OCI-LY7 (cell line): ENCODE results near the gene PGAP2. TPM values are rescaled to one million over a fixed set of nuclear protein-coding genes. Genes with fewer than 3 reads are reported as not detected.
"Not testable (repeated sequence)": the region's sequence is repeated elsewhere in the genome, so short reads cannot be mapped to it uniquely, and the experiment has no call there.

ENCODE experiments used
- BruUV-seq: library from RNA; stranded (reverse); fragments of 400-500 nt; replicated peaks from 2 replicates; lab custom pipeline; 2021; lab: Mats Ljungman, UMichigan
- CTCF ChIA-PET: fragments of 300-600 bp; sonication (Branson Sonifier 250); formaldehyde crosslinking; loops from one replicate; lab custom pipeline; 2022; ENCODE audit warnings: antibody characterized with exemption; ENCODE audit not compliant: unreplicated experiment; lab: Charles Lee
- POLR2A ChIA-PET: fragments of 300-600 bp; sonication (Branson Sonifier 250); formaldehyde crosslinking; loops from one replicate; lab custom pipeline; 2022; ENCODE audit warnings: antibody characterized with exemption; lab: Charles Lee
- DNase-seq: peaks from one replicate; pipeline ENCODE4 v3.0.0-alpha.2; 2015; ENCODE audit warnings: low spot score
- H2AFZ ChIP-seq: fragments of 200-600 bp; sonication (generic), shearing (Covaris generic); 2 replicates; pipeline ENCODE4 v1.6.1; 2014; ENCODE audit warnings: mild to moderate bottlenecking, antibody characterized with exemption, low read length, moderate library complexity
- H3K27ac ChIP-seq: fragments of 200-600 bp; sonication (generic); 2 replicates; pipeline ENCODE4 v1.5.1; 2014; ENCODE audit warnings: mixed run types, low read depth, mild to moderate bottlenecking, moderate library complexity, low read length, inconsistent platforms; ENCODE audit not compliant: poor library complexity, severe bottlenecking
- H3K36me3 ChIP-seq: fragments of 200-600 bp; sonication (generic); 2 replicates; pipeline ENCODE4 v1.6.1; 2014; ENCODE audit warnings: mild to moderate bottlenecking, antibody characterized with exemption, low read length, moderate library complexity, mixed read lengths; ENCODE audit not compliant: insufficient read depth
- H3K4me1 ChIP-seq: fragments of 200-600 bp; sonication (generic); 2 replicates; pipeline ENCODE4 v1.5.1; 2014; ENCODE audit warnings: mild to moderate bottlenecking, low read length; ENCODE audit not compliant: insufficient read depth, poor library complexity, severe bottlenecking
- H3K4me2 ChIP-seq: fragments of 200-600 bp; sonication (generic); 2 replicates; pipeline ENCODE4 v1.6.1; 2014; ENCODE audit warnings: mild to moderate bottlenecking, low read length
- H3K4me3 ChIP-seq: fragments of 200-600 bp; sonication (generic); 2 replicates; pipeline ENCODE4 v1.5.1; 2014; ENCODE audit warnings: mild to moderate bottlenecking, low read depth, low read length; ENCODE audit not compliant: poor library complexity, severe bottlenecking
- H3K79me2 ChIP-seq: fragments of 200-600 bp; sonication (generic); 2 replicates; pipeline ENCODE4 v1.6.1; 2016; ENCODE audit warnings: low read depth, mild to moderate bottlenecking, low read length, moderate library complexity, mixed read lengths; ENCODE audit not compliant: insufficient read depth
- H3K9me2 ChIP-seq: fragments of 200-600 bp; sonication (generic); 2 replicates; pipeline ENCODE4 v1.6.1; 2016; ENCODE audit warnings: mild to moderate bottlenecking, low read length, mixed read lengths; ENCODE audit not compliant: insufficient read depth
- H3K9me3 ChIP-seq: fragments of 200-600 bp; sonication (generic); 2 replicates; pipeline ENCODE4 v1.6.1; 2014; ENCODE audit warnings: mild to moderate bottlenecking, mixed run types, low read length, mixed read lengths
- H4K20me1 ChIP-seq: fragments of 200-600 bp; sonication (generic); 2 replicates; pipeline ENCODE4 v1.6.1; 2014; ENCODE audit warnings: mild to moderate bottlenecking, antibody characterized with exemption, low read length, moderate library complexity, mixed read lengths; ENCODE audit not compliant: insufficient read depth
- CTCF ChIP-seq: fragments of 200-600 bp; sonication (generic); conservative IDR thresholded peaks from 2 replicates; pipeline ENCODE4 v1.5.1; 2014; ENCODE audit warnings: mild to moderate bottlenecking, antibody characterized with exemption, low read length, moderate library complexity, mixed read lengths
- EZH2phosphoT487 ChIP-seq: fragments of 200-600 bp; sonication (generic); IDR thresholded peaks from 2 replicates; pipeline ENCODE4 v1.6.1; 2018; ENCODE audit warnings: low read depth, borderline replicate concordance, mild to moderate bottlenecking, mixed run types, antibody characterized with exemption, low read length, moderate library complexity, mixed read lengths
- intact Hi-C: fragments of 100-400 bp; cut with micrococcal nuclease; formaldehyde crosslinking; loops from one replicate; pipeline ENCODE4 v1.10.0; 2022; ENCODE audit not compliant: unreplicated experiment
- total RNA-seq, 2 experiments: library from RNA; depleted of rRNA in 1 of 2; stranded (reverse); fragments of >200 nt in 1 of 2; shearing (Covaris generic) in 1 of 2; gene quantifications; 2 replicates each; pipeline ENCODE4 v1.2.3, GENCODE V29; 2014 to 2022

The PGAP2 gene
- total RNA-seq, 2 experiments from 2014 or later = 23.9 to 44.0 TPM

- Histone ChIP-seq H4K20me1 (peaks cover 31% of the 10 kb centered on the region), H2AFZ (no peak overlapping the region), H3K4me3 (no peak overlapping the region), H3K36me3 (peaks cover 93% of the 10 kb centered on the region), H3K27ac (no peak overlapping the region), H3K79me2 (peaks cover 99% of the 10 kb centered on the region), H3K9me3 (no peaks in the 10 kb centered on the region), H3K4me1 (no peaks in the 10 kb centered on the region), H3K4me2 (no peak overlapping the region), H3K9me2 (no peaks in the 10 kb centered on the region)
- ChIA-PET CTCF (no interaction called here), POLR2A (no interaction called here)
- intact Hi-C loops = no loop called here
- no TSS peak for BruUV-seq
- TF ChIP-seq EZH2phosphoT487 (no peak), CTCF (no peak)
- no peak for DNase-seq
Measured at GRCh38 chr11:3786781-3787428, 21.5 kb upstream of the PGAP2 start.

GRCh38 chr11:3794387-3794786 lies 14.0 kb upstream of the PGAP2 start:
- H3K27ac ChIP-seq, CTCF ChIA-PET, intact Hi-C loops, DNase-seq, H3K4me3 ChIP-seq, H2AFZ ChIP-seq, H3K9me3 ChIP-seq, H3K9me2 ChIP-seq, BruUV-seq, POLR2A ChIA-PET: not testable (repeated sequence)
- H3K36me3 ChIP-seq = peaks cover 70% of the 10 kb centered on the region
- peaks cover 19% of the 10 kb centered on the region for H4K20me1 ChIP-seq
- peaks cover 29% of the 10 kb centered on the region for H3K4me1 ChIP-seq
- H3K79me2 ChIP-seq = peaks cover 79% of the 10 kb centered on the region
- peak overlapping the region; percentile 95; the same call in 1 of the 2 replicates for H3K4me2 ChIP-seq

GRCh38 chr11:3795131-3796001 lies 13.0 kb upstream of the PGAP2 start:
- intact Hi-C loops = no loop called here
- peaks cover 29% of the 10 kb centered on the region for H3K4me1 ChIP-seq
- peak overlapping the region; percentile 95 for H3K4me2 ChIP-seq
- CTCF ChIA-PET = no interaction called here
- no peak for TF ChIP-seq EZH2phosphoT487
- TF ChIP-seq CTCF = no peak
- DNase-seq = no peak
- no peaks in the 10 kb centered on the region for H3K9me3 ChIP-seq
- POLR2A ChIA-PET = interaction anchor here (0.8 to 1.5 kb wide), 5 partner anchors 12 to 298 kb away, joined by 3 to 7 read pairs (median 3); no protein-coding TSS in a partner anchor
- BruUV-seq = no TSS peak
- H4K20me1 ChIP-seq = peaks cover 15% of the 10 kb centered on the region
- H3K27ac ChIP-seq = no peak overlapping the region
- H3K9me2 ChIP-seq = no peaks in the 10 kb centered on the region
- peak overlapping the region; percentile 93 for H3K4me3 ChIP-seq
- peaks cover 69% of the 10 kb centered on the region for H3K79me2 ChIP-seq
- H2AFZ ChIP-seq = no peak overlapping the region
- H3K36me3 ChIP-seq = peaks cover 61% of the 10 kb centered on the region
